ENCODE measurements around the gene GAB2.

The GAB2 gene

GRCh38 chr11:78270971-78271370 is 146.6 kb downstream of the GAB2 start:
- DNase-seq (ENCODE audit: low spot score) = no peak
- in situ Hi-C loops (cut with MboI; ENCODE audit: low pct_unique_long_range_greater_than_20kb, low sequenced_read_pairs, unreplicated experiment) = no loop called here

DNA sequence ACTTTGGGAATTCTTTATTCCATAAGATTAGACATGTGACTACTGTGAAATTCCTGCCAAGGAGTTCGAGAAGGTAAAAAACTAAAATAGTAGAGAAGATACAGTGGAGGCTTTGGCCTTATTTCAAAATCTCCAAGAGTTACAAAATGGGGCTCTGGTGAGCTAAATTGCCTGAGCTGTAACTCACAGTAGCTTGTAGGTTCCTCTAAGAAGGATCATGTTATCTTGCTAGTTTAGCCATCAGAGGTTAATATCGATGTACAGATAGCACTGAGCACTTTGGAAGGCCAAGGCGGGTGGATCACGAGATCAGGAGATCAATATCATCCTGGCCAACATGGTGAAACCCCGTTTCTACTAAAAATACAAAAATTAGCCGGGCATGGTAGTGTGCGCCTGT is 147.8 kb downstream of the GAB2 start:
- in situ Hi-C loops (cut with MboI; ENCODE audit: low pct_unique_long_range_greater_than_20kb, low sequenced_read_pairs, unreplicated experiment) = no loop called here
- no peak for TF ChIP-seq CTCF (IDR thresholded peaks at IDR 0.05; ENCODE audit: extremely low read depth, insufficient read depth, missing control alignments)
- DNase-seq (ENCODE audit: low spot score) = no peak

More at GRCh38 chr11:78270971-78271370, 146.6 kb downstream of the GAB2 start:
- no peak for TF ChIP-seq CTCF (IDR thresholded peaks at IDR 0.05; ENCODE audit: extremely low read depth, insufficient read depth, missing control alignments)

DNA sequence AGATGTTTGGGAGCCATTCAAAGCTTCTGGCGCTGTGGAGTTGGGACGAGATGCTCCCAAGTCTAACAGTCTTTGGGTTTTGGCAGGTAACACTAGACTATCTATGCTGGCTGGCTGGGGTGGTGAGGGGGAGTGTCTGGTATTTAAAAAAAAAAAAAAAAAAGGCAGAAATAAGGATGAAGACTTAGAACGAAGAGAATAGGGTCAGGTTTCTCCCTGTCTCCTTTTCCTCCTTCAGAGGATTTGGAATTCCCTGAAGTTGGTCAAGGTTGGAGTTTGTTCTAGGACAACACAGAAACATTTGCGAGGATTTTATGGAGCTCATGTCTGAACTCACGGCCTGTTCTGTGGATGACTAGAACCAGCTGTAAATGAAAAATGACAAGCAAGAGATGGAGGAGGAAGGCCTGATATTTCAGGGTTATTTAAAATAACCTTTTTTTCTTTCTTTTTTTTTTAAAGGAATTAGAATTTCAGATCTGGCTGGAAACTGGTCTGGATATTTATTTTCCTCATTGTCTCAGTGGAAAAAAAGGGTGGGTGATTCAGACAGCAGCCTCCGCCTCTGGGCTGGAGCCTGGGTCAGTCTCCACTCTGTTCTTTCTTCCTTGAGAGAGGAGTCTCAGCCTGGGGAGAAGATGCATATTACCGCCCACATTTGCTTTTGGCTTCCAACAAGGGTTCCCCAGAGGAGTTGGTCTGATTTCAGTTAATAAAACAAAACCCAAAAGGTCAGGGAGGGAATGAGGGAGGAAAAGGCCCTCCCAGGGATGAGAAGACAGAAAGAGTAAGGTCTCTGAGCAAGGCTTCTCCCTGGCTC is 148.8 kb downstream of the GAB2 start:
- in situ Hi-C loops (cut with MboI; ENCODE audit: low pct_unique_long_range_greater_than_20kb, low sequenced_read_pairs, unreplicated experiment) = no loop called here
- TF ChIP-seq CTCF (IDR thresholded peaks at IDR 0.05; ENCODE audit: extremely low read depth, insufficient read depth, missing control alignments) = no peak
- DNase-seq (ENCODE audit: low spot score) = no peak

- TF ChIP-seq CTCF (IDR thresholded peaks at IDR 0.05; ENCODE audit: extremely low read depth, insufficient read depth, missing control alignments) = no peak
- DNase-seq (ENCODE audit: low spot score) = no peak
- in situ Hi-C loops (cut with MboI; ENCODE audit: low pct_unique_long_range_greater_than_20kb, low sequenced_read_pairs, unreplicated experiment) = no loop called here
These were observed 151.2 kb downstream of the GAB2 start for GRCh38 chr11:78266451-78266850.

DNA sequence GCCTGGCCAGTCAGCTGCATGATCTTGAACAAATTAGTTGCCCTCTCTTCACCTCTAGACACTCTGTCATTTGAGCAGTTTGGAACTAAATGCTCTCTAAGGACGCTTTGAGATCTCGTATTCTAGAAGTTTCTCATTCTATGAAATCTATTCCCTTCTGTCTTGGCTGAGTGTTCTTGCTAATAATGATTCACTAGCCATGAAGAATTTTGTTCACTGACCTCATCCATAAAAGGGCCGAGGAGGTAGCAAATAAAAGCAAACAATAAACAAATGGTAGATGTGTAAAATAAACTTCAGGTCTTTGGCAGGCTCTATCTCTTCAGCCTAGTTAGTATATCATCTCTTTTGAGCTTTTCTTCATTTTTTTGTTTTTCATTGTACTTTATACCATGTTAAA is 152.3 kb downstream of the GAB2 start:
- in situ Hi-C loops (cut with MboI; ENCODE audit: low pct_unique_long_range_greater_than_20kb, low sequenced_read_pairs, unreplicated experiment) = no loop called here
- no peak for DNase-seq (ENCODE audit: low spot score)
- no peak for TF ChIP-seq CTCF (IDR thresholded peaks at IDR 0.05; ENCODE audit: extremely low read depth, insufficient read depth, missing control alignments)

- no peak for DNase-seq (ENCODE audit: low spot score)
- in situ Hi-C loops (cut with MboI; ENCODE audit: low pct_unique_long_range_greater_than_20kb, low sequenced_read_pairs, unreplicated experiment) = no loop called here
- no peak for TF ChIP-seq CTCF (IDR thresholded peaks at IDR 0.05; ENCODE audit: extremely low read depth, insufficient read depth, missing control alignments)
These were observed 154.9 kb downstream of the GAB2 start for GRCh38 chr11:78262691-78263090.

Measured in GM13977 (cell line).